Measurements from ENCODE around the gene HLA-C. TPM values are rescaled to one million over a fixed set of nuclear protein-coding genes. Genes with fewer than 3 reads are reported as not detected.

Gene HLA-C
- total RNA-seq, 1 donor from 2014 or later: 587 TPM

GRCh38 chr6:31247813-31248212, 24.1 kb downstream of the HLA-C start:
- no peak overlapping the region for H3K4me3 ChIP-seq (ENCODE audit: insufficient read depth, low read depth, low read length)
- no peaks in the 10 kb centered on the region for H3K36me3 Mint-ChIP-seq (ENCODE audit: low read depth, unreplicated experiment)
- FAIRE-seq: no peak

GRCh38 chr6:31246051-31246521, 25.8 kb downstream of the HLA-C start:
- Mint-ChIP-seq H3K4me1 (ENCODE audit: low read depth, unreplicated experiment) (peaks cover 11% of the 10 kb centered on the region), H3K36me3 (ENCODE audit: low read depth, unreplicated experiment) (no peaks in the 10 kb centered on the region), H3K4me3 (ENCODE audit: unreplicated experiment) (no peak overlapping the region), H3K27ac (ENCODE audit: unreplicated experiment) (peak overlapping the region; percentile 85), H3K9me3 (ENCODE audit: unreplicated experiment) (peaks cover 13% of the 10 kb centered on the region), H3K27me3 (ENCODE audit: low read depth, unreplicated experiment) (no peaks in the 10 kb centered on the region)
- TF ChIP-seq, protein P1, sequence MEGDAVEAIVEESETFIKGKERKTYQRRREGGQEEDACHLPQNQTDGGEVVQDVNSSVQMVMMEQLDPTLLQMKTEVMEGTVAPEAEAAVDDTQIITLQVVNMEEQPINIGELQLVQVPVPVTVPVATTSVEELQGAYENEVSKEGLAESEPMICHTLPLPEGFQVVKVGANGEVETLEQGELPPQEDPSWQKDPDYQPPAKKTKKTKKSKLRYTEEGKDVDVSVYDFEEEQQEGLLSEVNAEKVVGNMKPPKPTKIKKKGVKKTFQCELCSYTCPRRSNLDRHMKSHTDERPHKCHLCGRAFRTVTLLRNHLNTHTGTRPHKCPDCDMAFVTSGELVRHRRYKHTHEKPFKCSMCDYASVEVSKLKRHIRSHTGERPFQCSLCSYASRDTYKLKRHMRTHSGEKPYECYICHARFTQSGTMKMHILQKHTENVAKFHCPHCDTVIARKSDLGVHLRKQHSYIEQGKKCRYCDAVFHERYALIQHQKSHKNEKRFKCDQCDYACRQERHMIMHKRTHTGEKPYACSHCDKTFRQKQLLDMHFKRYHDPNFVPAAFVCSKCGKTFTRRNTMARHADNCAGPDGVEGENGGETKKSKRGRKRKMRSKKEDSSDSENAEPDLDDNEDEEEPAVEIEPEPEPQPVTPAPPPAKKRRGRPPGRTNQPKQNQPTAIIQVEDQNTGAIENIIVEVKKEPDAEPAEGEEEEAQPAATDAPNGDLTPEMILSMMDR (IDR thresholded peaks at IDR 0.05; ENCODE audit: insufficient read depth, low read depth, low read length): no peak
- TF ChIP-seq EZH2 (IDR thresholded peaks at IDR 0.05; ENCODE audit: insufficient read depth, low read length): no peak
- FAIRE-seq (no peak), DNase-seq (ENCODE audit: low read depth) (peak; percentile 64)
- peak overlapping the region; percentile 20 for H3K4me2 ChIP-seq (ENCODE audit: low read length)
- peaks cover 4% of the 10 kb centered on the region for H3K9me3 ChIP-seq (ENCODE audit: insufficient read depth, low read depth, low read length)
- no peaks in the 10 kb centered on the region for H3K79me2 ChIP-seq (ENCODE audit: insufficient read depth, low read length)
- H3K4me1 ChIP-seq (ENCODE audit: insufficient read depth, low read length): peaks cover 2% of the 10 kb centered on the region
- H3K27ac ChIP-seq (ENCODE audit: low read depth, low read length): no peak overlapping the region
- peaks cover 9% of the 10 kb centered on the region for H3K27me3 ChIP-seq (ENCODE audit: insufficient read depth, low read length)
- no peak overlapping the region for H3K9ac ChIP-seq (ENCODE audit: low read length)
- H3K4me3 ChIP-seq (ENCODE audit: insufficient read depth, low read depth, low read length): no peak overlapping the region
- no peaks in the 10 kb centered on the region for H4K20me1 ChIP-seq (ENCODE audit: insufficient read depth, low read length)
- no peak overlapping the region for H2AFZ ChIP-seq (ENCODE audit: low read depth, low read length)
- no peaks in the 10 kb centered on the region for H3K36me3 ChIP-seq (ENCODE audit: insufficient read depth, low read length)

More at GRCh38 chr6:31247813-31248212, 24.1 kb downstream of the HLA-C start:
- peaks cover 2% of the 10 kb centered on the region for H3K4me1 ChIP-seq (ENCODE audit: insufficient read depth, low read length)
- H3K36me3 ChIP-seq (ENCODE audit: insufficient read depth, low read length): no peaks in the 10 kb centered on the region
- no peaks in the 10 kb centered on the region for H3K79me2 ChIP-seq (ENCODE audit: insufficient read depth, low read length)
- Mint-ChIP-seq H3K9me3 (ENCODE audit: unreplicated experiment) (peaks cover 16% of the 10 kb centered on the region), H3K4me3 (ENCODE audit: unreplicated experiment) (no peak overlapping the region), H3K4me1 (ENCODE audit: low read depth, unreplicated experiment) (peaks cover 11% of the 10 kb centered on the region), H3K27me3 (ENCODE audit: low read depth, unreplicated experiment) (no peaks in the 10 kb centered on the region), H3K27ac (ENCODE audit: unreplicated experiment) (no peak overlapping the region)
- H3K27me3 ChIP-seq (ENCODE audit: insufficient read depth, low read length): peaks cover 8% of the 10 kb centered on the region
- H3K27ac ChIP-seq (ENCODE audit: low read depth, low read length): no peak overlapping the region
- no peak overlapping the region for H2AFZ ChIP-seq (ENCODE audit: low read depth, low read length)
- no peak overlapping the region for H3K9ac ChIP-seq (ENCODE audit: low read length)
- no peak for DNase-seq (ENCODE audit: low read depth)
- H3K4me2 ChIP-seq (ENCODE audit: low read length): no peak overlapping the region
- no peaks in the 10 kb centered on the region for H4K20me1 ChIP-seq (ENCODE audit: insufficient read depth, low read length)
- peaks cover 4% of the 10 kb centered on the region for H3K9me3 ChIP-seq (ENCODE audit: insufficient read depth, low read depth, low read length)
- TF ChIP-seq, protein P1 (IDR thresholded peaks at IDR 0.05; ENCODE audit: insufficient read depth, low read depth, low read length): no peak
- no peak for TF ChIP-seq EZH2 (IDR thresholded peaks at IDR 0.05; ENCODE audit: insufficient read depth, low read length)

- Histone ChIP-seq H3K27me3 (ENCODE audit: insufficient read depth, low read length) (peaks cover 13% of the 10 kb centered on the region), H3K9me3 (ENCODE audit: insufficient read depth, low read depth, low read length) (peaks cover 4% of the 10 kb centered on the region), H4K20me1 (ENCODE audit: insufficient read depth, low read length) (no peaks in the 10 kb centered on the region), H3K36me3 (ENCODE audit: insufficient read depth, low read length) (no peaks in the 10 kb centered on the region), H3K4me2 (ENCODE audit: low read length) (no peak overlapping the region), H2AFZ (ENCODE audit: low read depth, low read length) (no peak overlapping the region), H3K27ac (ENCODE audit: low read depth, low read length) (no peak overlapping the region), H3K79me2 (ENCODE audit: insufficient read depth, low read length) (no peaks in the 10 kb centered on the region), H3K4me1 (ENCODE audit: insufficient read depth, low read length) (peaks cover 2% of the 10 kb centered on the region), H3K9ac (ENCODE audit: low read length) (no peak overlapping the region), H3K4me3 (ENCODE audit: insufficient read depth, low read depth, low read length) (no peak overlapping the region)
- FAIRE-seq (no peak), DNase-seq (ENCODE audit: low read depth) (no peak)
- Mint-ChIP-seq H3K9me3 (ENCODE audit: unreplicated experiment) (peaks cover 8% of the 10 kb centered on the region), H3K36me3 (ENCODE audit: low read depth, unreplicated experiment) (no peaks in the 10 kb centered on the region), H3K27ac (ENCODE audit: unreplicated experiment) (no peak overlapping the region), H3K4me3 (ENCODE audit: unreplicated experiment) (no peak overlapping the region), H3K4me1 (ENCODE audit: low read depth, unreplicated experiment) (peaks cover 11% of the 10 kb centered on the region), H3K27me3 (ENCODE audit: low read depth, unreplicated experiment) (peaks cover 4% of the 10 kb centered on the region)
- TF ChIP-seq EZH2 (IDR thresholded peaks at IDR 0.05; ENCODE audit: insufficient read depth, low read length): no peak
- TF ChIP-seq, protein P1 (IDR thresholded peaks at IDR 0.05; ENCODE audit: insufficient read depth, low read depth, low read length): no peak
These were observed 28.4 kb downstream of the HLA-C start for GRCh38 chr6:31243508-31243907.
